ENCODE results near the gene NHLRC2. TPM values are rescaled to one million over a fixed set of nuclear protein-coding genes. Genes with fewer than 3 reads are reported as not detected.

The NHLRC2 gene
- total RNA-seq, 2 donors from 2014 or later, result 37.7 to 54.9 TPM

DNA sequence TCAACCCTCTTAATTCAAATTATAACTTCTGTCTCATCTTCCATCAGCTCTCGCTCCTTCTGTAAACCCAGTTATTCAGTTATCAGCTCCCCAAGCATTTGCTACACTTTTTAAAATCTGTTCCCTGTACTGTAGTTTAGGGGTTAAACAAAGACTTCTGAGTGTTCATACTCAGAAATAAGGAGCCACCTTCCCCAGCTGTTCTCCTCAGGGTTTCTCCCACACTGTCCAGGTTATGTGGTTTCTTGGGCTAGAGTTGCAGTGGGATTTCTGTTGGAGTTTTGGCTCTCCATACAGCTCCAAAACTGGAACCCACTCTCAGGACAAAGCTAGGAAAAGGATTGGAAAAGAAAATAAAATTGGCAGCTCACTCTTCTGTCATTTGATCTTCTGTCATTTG lies 20.8 kb downstream of the NHLRC2 start:
- H3K27me3 Mint-ChIP-seq (ENCODE audit: insufficient read depth), result no peaks in the 10 kb centered on the region
- no peak overlapping the region for H3K27ac Mint-ChIP-seq
- H3K4me1 Mint-ChIP-seq, result no peaks in the 10 kb centered on the region
- no peak overlapping the region for H3K9ac ChIP-seq (ENCODE audit: extremely low read depth, low read length, poor library complexity, severe bottlenecking)
- H3K36me3 ChIP-seq (ENCODE audit: control insufficient read depth, insufficient read depth, low read length), result peaks cover 43% of the 10 kb centered on the region
- H3K9me3 Mint-ChIP-seq, result peaks cover 8% of the 10 kb centered on the region
- H3K4me3 Mint-ChIP-seq, result no peak overlapping the region
- H3K36me3 Mint-ChIP-seq (ENCODE audit: low read depth), result peaks cover 25% of the 10 kb centered on the region
- no peaks in the 10 kb centered on the region for H3K4me1 ChIP-seq (ENCODE audit: control insufficient read depth, insufficient read depth, low read length)
- TF ChIP-seq, protein P1, sequence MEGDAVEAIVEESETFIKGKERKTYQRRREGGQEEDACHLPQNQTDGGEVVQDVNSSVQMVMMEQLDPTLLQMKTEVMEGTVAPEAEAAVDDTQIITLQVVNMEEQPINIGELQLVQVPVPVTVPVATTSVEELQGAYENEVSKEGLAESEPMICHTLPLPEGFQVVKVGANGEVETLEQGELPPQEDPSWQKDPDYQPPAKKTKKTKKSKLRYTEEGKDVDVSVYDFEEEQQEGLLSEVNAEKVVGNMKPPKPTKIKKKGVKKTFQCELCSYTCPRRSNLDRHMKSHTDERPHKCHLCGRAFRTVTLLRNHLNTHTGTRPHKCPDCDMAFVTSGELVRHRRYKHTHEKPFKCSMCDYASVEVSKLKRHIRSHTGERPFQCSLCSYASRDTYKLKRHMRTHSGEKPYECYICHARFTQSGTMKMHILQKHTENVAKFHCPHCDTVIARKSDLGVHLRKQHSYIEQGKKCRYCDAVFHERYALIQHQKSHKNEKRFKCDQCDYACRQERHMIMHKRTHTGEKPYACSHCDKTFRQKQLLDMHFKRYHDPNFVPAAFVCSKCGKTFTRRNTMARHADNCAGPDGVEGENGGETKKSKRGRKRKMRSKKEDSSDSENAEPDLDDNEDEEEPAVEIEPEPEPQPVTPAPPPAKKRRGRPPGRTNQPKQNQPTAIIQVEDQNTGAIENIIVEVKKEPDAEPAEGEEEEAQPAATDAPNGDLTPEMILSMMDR (conservative IDR thresholded peaks at IDR 0.05), result no peak
- H3K27me3 ChIP-seq (ENCODE audit: control insufficient read depth, insufficient read depth, low read length, poor library complexity, severe bottlenecking), result no peaks in the 10 kb centered on the region
- WGBS, 2 experiments (ENCODE audit: insufficient coverage in 1 of 2, insufficient read length in 1 of 2), result 88% methylated on average over 1 of the region's 1 CpG; no CpG with 5 or more reads in 1 of the 2 experiments
- H3K27ac ChIP-seq (ENCODE audit: low read depth, low read length), result no peak overlapping the region
- H3K4me3 ChIP-seq (ENCODE audit: low read length), result no peak overlapping the region
- no peak for DNase-seq
- peaks cover 17% of the 10 kb centered on the region for H3K9me3 ChIP-seq (ENCODE audit: control insufficient read depth, low read length)

DNA sequence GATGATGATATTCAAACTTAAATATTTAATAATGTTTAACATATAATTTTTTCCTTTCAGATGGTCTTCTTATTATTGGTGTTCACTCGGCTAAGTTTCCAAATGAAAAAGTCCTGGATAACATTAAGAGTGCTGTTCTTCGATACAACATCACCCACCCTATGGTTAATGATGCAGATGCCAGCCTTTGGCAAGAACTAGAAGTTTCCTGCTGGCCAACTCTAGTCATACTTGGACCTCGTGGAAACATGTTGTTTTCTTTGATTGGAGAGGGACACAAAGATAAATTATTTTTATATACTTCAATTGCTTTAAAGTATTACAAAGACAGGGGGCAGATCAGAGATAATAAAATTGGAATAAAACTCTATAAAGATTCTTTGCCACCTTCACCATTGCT lies 22.0 kb downstream of the NHLRC2 start:
- Histone ChIP-seq H3K36me3 (ENCODE audit: control insufficient read depth, insufficient read depth, low read length) (peaks cover 50% of the 10 kb centered on the region), H3K27ac (ENCODE audit: low read depth, low read length) (no peak overlapping the region), H3K9ac (ENCODE audit: extremely low read depth, low read length, poor library complexity, severe bottlenecking) (no peak overlapping the region), H3K4me1 (ENCODE audit: control insufficient read depth, insufficient read depth, low read length) (no peaks in the 10 kb centered on the region), H3K27me3 (ENCODE audit: control insufficient read depth, insufficient read depth, low read length, poor library complexity, severe bottlenecking) (no peaks in the 10 kb centered on the region), H3K9me3 (ENCODE audit: control insufficient read depth, low read length) (peaks cover 16% of the 10 kb centered on the region), H3K4me3 (ENCODE audit: low read length) (no peak overlapping the region)
- H3K27me3 Mint-ChIP-seq (ENCODE audit: insufficient read depth), result no peaks in the 10 kb centered on the region
- no peaks in the 10 kb centered on the region for H3K4me1 Mint-ChIP-seq
- H3K27ac Mint-ChIP-seq, result no peak overlapping the region
- 96 to 100% methylated on average over 1 to 3 of the region's 3 CpGs for WGBS, 2 experiments (ENCODE audit: insufficient coverage in 1 of 2, insufficient read length in 1 of 2)
- no peak for DNase-seq
- peaks cover 25% of the 10 kb centered on the region for H3K36me3 Mint-ChIP-seq (ENCODE audit: low read depth)
- no peak overlapping the region for H3K4me3 Mint-ChIP-seq
- H3K9me3 Mint-ChIP-seq, result peaks cover 8% of the 10 kb centered on the region
- TF ChIP-seq, protein P1 (conservative IDR thresholded peaks at IDR 0.05), result no peak

DNA sequence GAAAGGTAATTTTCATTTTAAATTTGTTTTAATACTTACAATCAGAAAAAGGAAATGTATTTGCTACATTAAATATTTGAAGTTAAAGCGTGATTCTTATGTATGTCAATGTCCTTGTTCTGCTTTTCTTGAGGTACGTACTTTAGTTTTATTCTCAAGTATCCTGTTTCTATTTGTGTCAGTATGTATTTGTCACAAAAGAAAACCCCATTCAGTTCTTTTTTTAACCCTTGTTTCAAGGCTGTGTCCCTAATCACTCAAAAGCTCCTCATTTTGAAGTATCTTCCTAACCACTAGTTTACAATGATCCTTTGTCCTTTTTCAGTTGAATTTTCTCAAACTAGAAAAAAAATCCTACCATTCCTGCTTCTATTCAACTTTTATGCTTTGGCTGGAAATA lies 25.2 kb downstream of the NHLRC2 start:
- Histone ChIP-seq H3K4me3 (ENCODE audit: low read length) (no peak overlapping the region), H3K9ac (ENCODE audit: extremely low read depth, low read length, poor library complexity, severe bottlenecking) (no peak overlapping the region), H3K9me3 (ENCODE audit: control insufficient read depth, low read length) (no peaks in the 10 kb centered on the region), H3K27ac (ENCODE audit: low read depth, low read length) (no peak overlapping the region), H3K4me1 (ENCODE audit: control insufficient read depth, insufficient read depth, low read length) (no peaks in the 10 kb centered on the region), H3K27me3 (ENCODE audit: control insufficient read depth, insufficient read depth, low read length, poor library complexity, severe bottlenecking) (no peaks in the 10 kb centered on the region), H3K36me3 (ENCODE audit: control insufficient read depth, insufficient read depth, low read length) (peaks cover 63% of the 10 kb centered on the region)
- TF ChIP-seq, protein P1 (conservative IDR thresholded peaks at IDR 0.05), result no peak
- WGBS, 2 experiments (ENCODE audit: insufficient coverage in 1 of 2, insufficient read length in 1 of 2), result 100% methylated on average over 2 of the region's 2 CpGs; no CpG with 5 or more reads in 1 of the 2 experiments
- DNase-seq, result no peak
- Mint-ChIP-seq H3K36me3 (ENCODE audit: low read depth) (peaks cover 30% of the 10 kb centered on the region), H3K27me3 (ENCODE audit: insufficient read depth) (no peaks in the 10 kb centered on the region), H3K9me3 (no peaks in the 10 kb centered on the region), H3K4me3 (no peak overlapping the region), H3K4me1 (no peaks in the 10 kb centered on the region), H3K27ac (no peak overlapping the region)
